GM18511 (cell line): ENCODE results near the gene ILF3.

Experiments used
- ATAC-seq: cut with Tn5 transposase; IDR thresholded peaks from one replicate; pipeline ENCODE4 v1.9.1; 2021; ENCODE audit warnings: mild to moderate bottlenecking, moderate library complexity; ENCODE audit not compliant: unreplicated experiment

Gene ILF3

GRCh38 chr19:10653732-10654609, at the start of gene ILF3:
TSS of gene ILF3 (plus strand) at chr19:10654346. CDS start at chr19:10670606, 16,260 bp downstream.
- peak; percentile 81 for ATAC-seq

GRCh38 chr19:10604460-10604980, 49.6 kb upstream of the ILF3 start:
- ATAC-seq, result peak; percentile 27

- no peak for ATAC-seq
Measured at GRCh38 chr19:10611907-10612306, 42.2 kb upstream of the ILF3 start.

GRCh38 chr19:10612499-10613119, 41.5 kb upstream of the ILF3 start:
- ATAC-seq, result no peak

- no peak for ATAC-seq
Measured at GRCh38 chr19:10615429-10616023, 38.6 kb upstream of the ILF3 start.

- ATAC-seq, result no peak
Measured at GRCh38 chr19:10617409-10618121, 36.6 kb upstream of the ILF3 start.

- no peak for ATAC-seq
Measured at GRCh38 chr19:10618846-10619245, 35.3 kb upstream of the ILF3 start.

- ATAC-seq, result no peak
Measured at GRCh38 chr19:10620786-10621185, 33.4 kb upstream of the ILF3 start.

- no peak for ATAC-seq
Measured at GRCh38 chr19:10621966-10622365, 32.2 kb upstream of the ILF3 start.

- no peak for ATAC-seq
Measured at GRCh38 chr19:10624585-10624984, 29.6 kb upstream of the ILF3 start.

- no peak for ATAC-seq
Measured at GRCh38 chr19:10625003-10625761, 29.0 kb upstream of the ILF3 start, which contains the start of gene SLC44A2. TSS of gene SLC44A2 (plus strand) at chr19:10625553. CDS start at chr19:10625634, 81 bp downstream.

- no peak for ATAC-seq
Measured at GRCh38 chr19:10625762-10626138, 28.4 kb upstream of the ILF3 start.

GRCh38 chr19:10631874-10632273, 22.3 kb upstream of the ILF3 start:
- no peak for ATAC-seq

- no peak for ATAC-seq
Measured at GRCh38 chr19:10634430-10634829, 19.7 kb upstream of the ILF3 start.

- ATAC-seq, result no peak
Measured at GRCh38 chr19:10634963-10635362, 19.2 kb upstream of the ILF3 start.

GRCh38 chr19:10636304-10636972, 17.7 kb upstream of the ILF3 start:
- ATAC-seq, result no peak

- ATAC-seq, result no peak
Measured at GRCh38 chr19:10637894-10638293, 16.3 kb upstream of the ILF3 start.

- peak; percentile 72 for ATAC-seq
Measured at GRCh38 chr19:10639836-10640235, 14.3 kb upstream of the ILF3 start.

GRCh38 chr19:10640361-10640760, 13.8 kb upstream of the ILF3 start:
- no peak for ATAC-seq

- no peak for ATAC-seq
Measured at GRCh38 chr19:10641248-10641647, 12.9 kb upstream of the ILF3 start.
